GM12878 (cell line): ENCODE data around the gene NOS1AP. TPM values are rescaled to one million over a fixed set of nuclear protein-coding genes. Genes with fewer than 3 reads are reported as not detected.

Experiments used
- ATAC-seq: fragments of 200-7000 bp; cut with Tn5 transposase; 3 replicates; pipeline ENCODE4 v1.9.1; 2020; ENCODE audit warnings: mild to moderate bottlenecking, moderate library complexity
- BruUV-seq: library from RNA; stranded (reverse); fragments of 400-500 nt; replicated peaks from 2 replicates; lab custom pipeline; 2021; lab: Mats Ljungman, UMichigan
- CTCF ChIA-PET: fragments of 300-600 bp; sonication (Branson Sonifier 250); formaldehyde crosslinking; extraction: SDS; loops from one replicate; lab custom pipeline; 2021; ENCODE audit warnings: inconsistent platforms; lab: Yijun Ruan, JAX
- POLR2A ChIA-PET: fragments of 350-600 bp; formaldehyde crosslinking; extraction: SDS; loops from one replicate; lab custom pipeline; 2021; ENCODE audit warnings: inconsistent platforms; lab: Charles Lee
- RAD21 ChIA-PET: fragments of 300-600 bp; sonication (Branson Sonifier 250); formaldehyde crosslinking; loops from one replicate; lab custom pipeline; 2023; ENCODE audit warnings: antibody characterized with exemption; ENCODE audit not compliant: unreplicated experiment; lab: Charles Lee
- SMC1A ChIA-PET: fragments of 300-600 bp; sonication (Branson Sonifier 250); formaldehyde crosslinking; loops from one replicate; lab custom pipeline; 2023; ENCODE audit not compliant: unreplicated experiment, uncharacterized antibody; lab: Charles Lee
- DNase-seq: peaks from one replicate; pipeline ENCODE4 v3.0.0-alpha.2; 2011; ENCODE audit warnings: low read depth, low spot score
- FAIRE-seq: peaks from 3 replicates; lab custom pipeline; 2011; peaks lifted over from hg19 to GRCh38; lab: Jason Lieb, UNC
- H2AFZ ChIP-seq: 2 replicates; pipeline ENCODE4 v1.6.0; 2011; ENCODE audit warnings: low read depth, low read length, control low read depth; ENCODE audit not compliant: control insufficient read depth
- H3K27ac ChIP-seq: 2 replicates; pipeline ENCODE4 v1.5.1; 2011; ENCODE audit warnings: control low read depth; ENCODE audit not compliant: control insufficient read depth, insufficient read depth
- H3K27me3 ChIP-seq, 2 experiments: replicated peaks in 1 of 2; 2 replicates each; pipeline versions ENCODE4 v1.6.0 to v1.6.1; 2011; ENCODE audit warnings: low read length in 1 of 2; ENCODE audit not compliant: control insufficient read depth in 2 of 2, insufficient read depth in 2 of 2
- H3K36me3 ChIP-seq, 2 experiments: 2 replicates each; pipeline ENCODE4 v1.5.1; 2011; ENCODE audit warnings: low read length in 1 of 2; ENCODE audit not compliant: control insufficient read depth in 2 of 2, insufficient read depth in 2 of 2
- H3K4me1 ChIP-seq: 2 replicates; pipeline ENCODE4 v1.6.1; 2011; ENCODE audit warnings: mild to moderate bottlenecking, low read length, moderate library complexity, mixed read lengths; ENCODE audit not compliant: control insufficient read depth, insufficient read depth
- H3K4me2 ChIP-seq: 2 replicates; pipeline ENCODE4 v1.6.0; 2011; ENCODE audit warnings: control low read depth; ENCODE audit not compliant: control insufficient read depth, insufficient read depth
- H3K4me3 ChIP-seq: fragments of 200-600 bp; sonication (generic); 2 replicates; pipeline ENCODE4 v1.5.1; 2016
- H3K79me2 ChIP-seq: 2 replicates; pipeline ENCODE4 v1.6.0; 2011; ENCODE audit warnings: low read length; ENCODE audit not compliant: control insufficient read depth, insufficient read depth
- H3K9ac ChIP-seq: 2 replicates; pipeline ENCODE4 v1.8.0; 2011; ENCODE audit warnings: low read length, control low read depth, mixed read lengths; ENCODE audit not compliant: control insufficient read depth, insufficient read depth
- H3K9me3 ChIP-seq: replicated peaks from 3 replicates; pipeline ENCODE4 v1.5.1; 2011; ENCODE audit warnings: mild to moderate bottlenecking, low read length; ENCODE audit not compliant: control insufficient read depth, insufficient read depth
- H4K20me1 ChIP-seq: 2 replicates; pipeline ENCODE4 v1.6.0; 2011; ENCODE audit not compliant: control insufficient read depth, insufficient read depth
- BCL3 ChIP-seq: IDR thresholded peaks from 2 replicates; pipeline ENCODE4 v1.6.1; 2011; ENCODE audit warnings: borderline replicate concordance, low read depth, mild to moderate bottlenecking, moderate library complexity, low read length; ENCODE audit not compliant: insufficient read depth, poor library complexity, severe bottlenecking
- E2F8 ChIP-seq: fragments of 450-650 bp; IDR thresholded peaks from 2 replicates; pipeline ENCODE4 v1.6.1; 2018; ENCODE audit warnings: mild to moderate bottlenecking, low read depth, moderate library complexity; ENCODE audit not compliant: partially characterized antibody
- RAD21 ChIP-seq: IDR thresholded peaks from 2 replicates; pipeline ENCODE4 v1.6.1; 2011; ENCODE audit warnings: mild to moderate bottlenecking, low read depth, low read length, moderate library complexity; ENCODE audit not compliant: insufficient read depth
- TCF12 ChIP-seq: IDR thresholded peaks from 2 replicates; pipeline ENCODE4 v1.6.1; 2011; ENCODE audit warnings: low read depth, mild to moderate bottlenecking, low read length
- TCF3 ChIP-seq: IDR thresholded peaks from 2 replicates; pipeline ENCODE4 v1.6.1; 2012; ENCODE audit warnings: low read depth, mild to moderate bottlenecking, low read length, borderline replicate concordance; ENCODE audit not compliant: insufficient read depth
- WGBS: methylation state at CpG from one replicate; pipeline ENCODE4 v1.1.6; 2016; ENCODE audit warnings: low lambda C conversion rate; ENCODE audit not compliant: insufficient replicate concordance, insufficient coverage; ENCODE audit errors: missing lambda C conversion rate; 5-methylcytosine and 5-hydroxymethylcytosine counted together
- in situ Hi-C: fragments of 300-500 bp; cut with MboI; formaldehyde crosslinking; loops from 9 replicates; pipeline ENCODE4 v1.14.3; 2018; ENCODE audit warnings: mixed read lengths
- intact Hi-C: fragments of 100-400 bp; cut with micrococcal nuclease; formaldehyde crosslinking; loops from one replicate; pipeline ENCODE4 v1.14.2; 2022; ENCODE audit not compliant: unreplicated experiment
- polyA plus RNA-seq, 11 experiments: library from polyadenylated mRNA; depleted of rRNA in 4 of 11; unstranded in 6 of 11; stranded (reverse) in 5 of 11; fragments of >200 nt; fragmentation: Nextera tagmentation in 4 of 11; fragmentation: Illumina TruSeq in 1 of 11; extraction: Ambion mirVana in 4 of 11; extraction: Trizol in 1 of 11; gene quantifications; 1 replicate in 1 of 11; 2 replicates in 10 of 11; pipeline versions ENCODE4 v1.2.1 to v1.2.3, GENCODE V29; 2011 to 2016; ENCODE audit warnings: inconsistent platforms in 2 of 11, missing spikeins in 2 of 11, low read depth in 1 of 11
- total RNA-seq, 4 experiments: library from RNA; depleted of rRNA in 3 of 4; stranded (reverse); fragments of >200 nt in 3 of 4; fragmentation: Illumina TruSeq in 1 of 4; extraction: Trizol in 1 of 4; gene quantifications; 2 replicates each; pipeline versions ENCODE4 v1.2.1 to v1.2.3, GENCODE V29; 2013 to 2021

Gene NOS1AP
- total and polyA plus RNA-seq, 10 of the 15 experiments (the other 5 are each of a cell fraction or from before 2014, with no cell fraction given): 0.03 to 0.15 TPM; not detected in 8

GRCh38 chr1:162389021-162389818 lies 319.7 kb downstream of the NOS1AP start:
- H4K20me1 ChIP-seq: no peaks in the 10 kb centered on the region
- H3K36me3 ChIP-seq: no peaks in the 10 kb centered on the region
- intact Hi-C loops (no loop called here), in situ Hi-C loops (no loop called here)
- H3K9me3 ChIP-seq: no peaks in the 10 kb centered on the region
- ATAC-seq (peak; percentile 53), FAIRE-seq (no peak), DNase-seq (no peak)
- no peaks in the 10 kb centered on the region for H3K79me2 ChIP-seq
- no peaks in the 10 kb centered on the region for H3K27me3 ChIP-seq
- TF ChIP-seq TCF12 (0 out of 2 replicates have a peak, but pooled peaks have one; percentile 19), TCF3 (0 out of 2 replicates have a peak, but pooled peaks have one; percentile 28), RAD21 (no peak), E2F8 (no peak), BCL3 (no peak)
- no peak overlapping the region for H3K9ac ChIP-seq
- no peak overlapping the region for H3K4me2 ChIP-seq
- no peak overlapping the region for H3K4me3 ChIP-seq
- no TSS peak for BruUV-seq
- POLR2A ChIA-PET: no interaction called here
- RAD21 ChIA-PET: interaction anchor here (0.8 to 6.4 kb wide), 5 partner anchors 29 to 597 kb away, joined by 3 to 83 read pairs (median 6); no protein-coding TSS in a partner anchor
- H3K4me1 ChIP-seq: 0 out of 2 replicates have a peak, but pooled peaks cover 4% of the 10 kb centered on the region
- 14% methylated on average over 11 of the region's 11 CpGs for WGBS
- H2AFZ ChIP-seq: no peak overlapping the region
- H3K27ac ChIP-seq: no peak overlapping the region
- SMC1A ChIA-PET: interaction anchor here (0.5 to 6.4 kb wide), 9 partner anchors 9 to 333 kb away, joined by 3 to 84 read pairs (median 4); no protein-coding TSS in a partner anchor
- CTCF ChIA-PET: interaction anchor here (0.6 to 6.9 kb wide), 10 partner anchors 9 to 868 kb away, joined by 3 to 126 read pairs (median 5); partner anchors contain the start of gene C1orf226
